GM23338 (cell line): ENCODE results near the gene STX7. TPM values are rescaled to one million over a fixed set of nuclear protein-coding genes. Genes with fewer than 3 reads are reported as not detected.

ENCODE experiments used
- ATAC-seq: fragments of 200-7000 bp; cut with Tn5 transposase; 3 replicates; pipeline ENCODE4 v1.9.1; 2020
- DNase-seq: peaks from one replicate; pipeline ENCODE4 v3.0.0-alpha.2; 2015; ENCODE audit warnings: low spot score
- H2AFZ ChIP-seq: fragments of 200-600 bp; sonication (generic); 2 replicates; pipeline ENCODE4 v1.8.0; 2016; ENCODE audit warnings: antibody characterized with exemption, mild to moderate bottlenecking, moderate library complexity
- H3F3A ChIP-seq: fragments of 200-600 bp; sonication (generic); replicated peaks from 2 replicates; pipeline ENCODE4 v1.8.0; 2017; ENCODE audit warnings: antibody characterized with exemption, mixed run types, low read depth
- H3K27ac ChIP-seq: fragments of 200-600 bp; sonication (generic); 2 replicates; pipeline ENCODE4 v1.6.1; 2016; ENCODE audit warnings: low read depth
- H3K27me3 ChIP-seq: fragments of 200-600 bp; sonication (generic); 2 replicates; pipeline ENCODE4 v1.8.0; 2016; ENCODE audit warnings: mild to moderate bottlenecking, mixed run types, moderate library complexity; ENCODE audit not compliant: insufficient read depth
- H3K36me3 ChIP-seq: fragments of 200-600 bp; sonication (generic); 2 replicates; pipeline ENCODE4 v1.8.0; 2016; ENCODE audit warnings: mild to moderate bottlenecking; ENCODE audit not compliant: insufficient read depth
- H3K4me1 ChIP-seq: fragments of 200-600 bp; sonication (generic); 2 replicates; pipeline ENCODE4 v1.8.0; 2016; ENCODE audit warnings: mild to moderate bottlenecking, moderate library complexity; ENCODE audit not compliant: insufficient read depth
- H3K4me2 ChIP-seq: fragments of 200-600 bp; sonication (generic); 2 replicates; pipeline ENCODE4 v1.7.1; 2017; ENCODE audit warnings: mixed run types
- H3K4me3 ChIP-seq: fragments of 200-600 bp; sonication (generic); 2 replicates; pipeline ENCODE4 v1.6.1; 2016; ENCODE audit warnings: mixed run types
- H3K79me2 ChIP-seq: fragments of 200-600 bp; sonication (generic); replicated peaks from 2 replicates; pipeline ENCODE4 v1.8.0; 2017; ENCODE audit warnings: mild to moderate bottlenecking; ENCODE audit not compliant: insufficient read depth
- H3K9me2 ChIP-seq: fragments of 200-600 bp; sonication (generic); 2 replicates; pipeline ENCODE4 v1.8.0; 2017; ENCODE audit not compliant: insufficient read depth
- H4K20me1 ChIP-seq: fragments of 200-600 bp; sonication (generic); replicated peaks from 2 replicates; pipeline ENCODE4 v1.8.0; 2017; ENCODE audit warnings: mild to moderate bottlenecking; ENCODE audit not compliant: insufficient read depth
- H3K27ac Mint-ChIP-seq: 2 replicates; pipeline ENCODE4 v1.8.0; 2020; ENCODE audit warnings: inconsistent platforms, mild to moderate bottlenecking, moderate library complexity, mixed read lengths
- H3K27me3 Mint-ChIP-seq: 3 replicates; pipeline ENCODE4 v1.8.0; 2022; ENCODE audit warnings: low read depth, mild to moderate bottlenecking, moderate library complexity, mixed read lengths, inconsistent platforms; ENCODE audit not compliant: insufficient read depth, poor library complexity
- H3K36me3 Mint-ChIP-seq: 3 replicates; pipeline ENCODE4 v1.8.0; 2021; ENCODE audit warnings: low read depth, mild to moderate bottlenecking, inconsistent platforms, moderate library complexity, mixed read lengths
- H3K4me1 Mint-ChIP-seq: 3 replicates; pipeline ENCODE4 v1.8.0; 2020; ENCODE audit warnings: mild to moderate bottlenecking, inconsistent platforms, mixed read lengths
- H3K4me3 Mint-ChIP-seq: 3 replicates; pipeline ENCODE4 v1.8.0; 2021; ENCODE audit warnings: moderate library complexity, mild to moderate bottlenecking, inconsistent platforms, mixed read lengths
- H3K9me3 Mint-ChIP-seq: 3 replicates; pipeline ENCODE4 v1.8.0; 2020; ENCODE audit warnings: moderate library complexity, mild to moderate bottlenecking, inconsistent platforms, mixed read lengths
- CTCF ChIP-seq, 2 experiments: fragments of 200-600 bp in 1 of 2; sonication (generic) in 1 of 2; conservative IDR thresholded peaks; 2 replicates each; pipeline versions ENCODE4 v1.5.1 to v1.6.1; 2016 to 2017; ENCODE audit warnings: antibody characterized with exemption in 2 of 2, low read depth in 2 of 2, mild to moderate bottlenecking in 2 of 2, moderate library complexity in 1 of 2
- ETS1 ChIP-seq: IDR thresholded peaks from 2 replicates; pipeline ENCODE4 v1.6.1; 2016; ENCODE audit warnings: antibody characterized with exemption
- JUNB ChIP-seq: IDR thresholded peaks from one replicate; pipeline ENCODE4 v1.6.1; 2016; ENCODE audit warnings: antibody characterized with exemption; ENCODE audit not compliant: unreplicated experiment
- STAT1 ChIP-seq: IDR thresholded peaks from one replicate; pipeline ENCODE4 v1.6.1; 2016; ENCODE audit warnings: antibody characterized with exemption; ENCODE audit not compliant: unreplicated experiment
- ZNF331 ChIP-seq: fragments of 250-450 bp; sonication (Bioruptor Pico); IDR thresholded peaks from 2 replicates; pipeline ENCODE4 v1.5.0; 2020; ENCODE audit warnings: low read depth, mild to moderate bottlenecking, moderate library complexity
- ZNF462 ChIP-seq: fragments of 250-450 bp; sonication (Bioruptor Pico); IDR thresholded peaks from 2 replicates; pipeline ENCODE4 v1.5.0; 2020; ENCODE audit warnings: mild to moderate bottlenecking, moderate library complexity
- polyA plus RNA-seq: library from polyadenylated mRNA; unstranded; fragments of >200 nt; fragmentation: Nextera tagmentation; extraction: Ambion mirVana; gene quantifications from 2 replicates; pipeline ENCODE4 v1.2.1, GENCODE V29; 2016
- total RNA-seq: library from RNA; depleted of rRNA; stranded (reverse); fragments of >200 nt; shearing (Covaris generic); gene quantifications from 2 replicates; pipeline ENCODE4 v1.2.3, GENCODE V29; 2014

STX7 gene
- total and polyA plus RNA-seq, 2 experiments from 2014 or later = 22.4 to 28.8 TPM

DNA sequence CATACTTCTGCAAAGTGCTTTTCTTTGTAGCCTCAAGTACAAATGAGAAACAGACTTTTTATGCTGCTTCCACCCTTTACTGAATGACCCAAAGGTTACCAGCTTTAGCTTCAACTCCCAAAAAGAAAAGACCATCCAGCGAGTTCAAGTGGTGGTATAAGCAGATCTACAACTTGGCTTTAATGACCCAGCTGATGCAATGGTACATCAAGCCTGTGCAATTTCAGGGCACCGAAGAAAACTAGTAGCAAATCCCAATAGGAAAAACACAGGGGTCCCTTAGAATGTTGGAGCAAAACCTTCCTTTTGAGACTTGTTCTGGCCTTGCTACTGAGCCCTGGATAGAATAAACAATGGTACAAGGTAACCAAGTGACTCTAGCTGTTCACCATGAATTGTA, 33.8 kb downstream of the STX7 start (continued):
- TF ChIP-seq ZNF462 (CRISPR knock-in tag) (no peak), STAT1 (no peak), JUNB (no peak)

- Mint-ChIP-seq H3K36me3 (no peaks in the 10 kb centered on the region), H3K9me3 (no peaks in the 10 kb centered on the region), H3K27ac (no peak overlapping the region), H3K4me1 (no peaks in the 10 kb centered on the region), H3K27me3 (no peaks in the 10 kb centered on the region), H3K4me3 (no peak overlapping the region)
- Histone ChIP-seq H2AFZ (no peak overlapping the region), H3K9me2 (no peaks in the 10 kb centered on the region), H3K4me2 (no peak overlapping the region), H3K4me1 (no peaks in the 10 kb centered on the region), H3K4me3 (no peak overlapping the region), H3F3A (no peaks in the 10 kb centered on the region), H3K27me3 (no peaks in the 10 kb centered on the region), H3K36me3 (no peaks in the 10 kb centered on the region), H3K79me2 (peaks cover 3% of the 10 kb centered on the region; the same call in 1 of the 2 replicates), H3K27ac (no peak overlapping the region), H4K20me1 (0 out of 2 replicates have a peak, but pooled peaks cover 4% of the 10 kb centered on the region)
- TF ChIP-seq CTCF (conservative IDR thresholded peaks at IDR 0.05; ENCODE audit: low read depth in 2 of 2) (no peak), ETS1 (no peak), ZNF331 (CRISPR knock-in tag) (no peak)
- ATAC-seq (no peak), DNase-seq (no peak)
Observed at GRCh38 chr6:132478674-132479073, 34.2 kb downstream of the STX7 start.
